Measurements from ENCODE around the gene ARPC3. TPM values are rescaled to one million over a fixed set of nuclear protein-coding genes. Genes with fewer than 3 reads are reported as not detected.

Gene ARPC3
- total and polyA plus RNA-seq, 9 of the 15 experiments (the other 6 are each of a cell fraction or from before 2014, with no cell fraction given), result 74.2 to 575 (median 345) TPM

DNA sequence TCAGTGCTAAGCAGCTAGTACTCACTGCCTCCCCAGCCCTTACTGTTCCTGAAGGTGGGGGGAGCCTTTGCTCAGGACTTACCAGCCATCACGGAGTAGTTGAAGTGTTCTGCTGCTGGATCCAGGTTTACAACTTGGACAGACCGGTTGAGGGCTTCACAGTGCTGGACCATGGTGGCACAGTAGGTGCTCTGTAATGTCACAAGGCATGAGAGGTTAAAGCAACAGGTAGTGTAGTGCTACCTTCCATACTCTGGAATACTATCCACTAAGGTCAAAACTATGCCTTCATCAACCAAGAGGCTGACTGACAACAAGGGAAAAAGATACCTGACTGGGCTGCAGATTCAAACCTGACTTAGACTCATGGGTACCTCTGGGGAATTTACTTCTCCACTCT, 14.9 kb upstream of the ARPC3 start:
- ChIA-PET CTCF (ENCODE audit: low intra/inter-chr PET ratio) (no interaction called here), POLR2A (interaction anchor here (1.4 kb wide), 1 partner anchor 15 kb away, joined by 4 read pairs; the partner anchor contains the start of gene ARPC3)
- intact Hi-C loops (cut with micrococcal nuclease) (no loop called here), in situ Hi-C loops (cut with MboI) (loop anchor here (5.0 kb wide), 1 partner anchor 142 kb away; no protein-coding TSS in a partner anchor)
- DNase-seq (ENCODE audit: extremely low read depth in 1 of 4, low spot score in 3 of 4) (no peak), ATAC-seq (no peak), FAIRE-seq (no peak)
- H4K20me1 ChIP-seq (replicated peaks; ENCODE audit: control insufficient read depth, insufficient read depth, low read length), result no peaks in the 10 kb centered on the region; the same call in 1 of the 2 replicates
- peaks cover 53% of the 10 kb centered on the region for H3K79me2 ChIP-seq (ENCODE audit: control insufficient read depth, insufficient read depth, low read length)
- TF ChIP-seq SREBF1 (IDR thresholded peaks at IDR 0.05; ENCODE audit: borderline replicate concordance, low read depth, low read length), result no peak
- TF ChIP-seq HIVEP1 (CRISPR knock-in tag; IDR thresholded peaks at IDR 0.05), result no peak
- TF ChIP-seq, protein P1, sequence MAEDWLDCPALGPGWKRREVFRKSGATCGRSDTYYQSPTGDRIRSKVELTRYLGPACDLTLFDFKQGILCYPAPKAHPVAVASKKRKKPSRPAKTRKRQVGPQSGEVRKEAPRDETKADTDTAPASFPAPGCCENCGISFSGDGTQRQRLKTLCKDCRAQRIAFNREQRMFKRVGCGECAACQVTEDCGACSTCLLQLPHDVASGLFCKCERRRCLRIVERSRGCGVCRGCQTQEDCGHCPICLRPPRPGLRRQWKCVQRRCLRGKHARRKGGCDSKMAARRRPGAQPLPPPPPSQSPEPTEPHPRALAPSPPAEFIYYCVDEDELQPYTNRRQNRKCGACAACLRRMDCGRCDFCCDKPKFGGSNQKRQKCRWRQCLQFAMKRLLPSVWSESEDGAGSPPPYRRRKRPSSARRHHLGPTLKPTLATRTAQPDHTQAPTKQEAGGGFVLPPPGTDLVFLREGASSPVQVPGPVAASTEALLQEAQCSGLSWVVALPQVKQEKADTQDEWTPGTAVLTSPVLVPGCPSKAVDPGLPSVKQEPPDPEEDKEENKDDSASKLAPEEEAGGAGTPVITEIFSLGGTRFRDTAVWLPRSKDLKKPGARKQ (CRISPR knock-in tag; IDR thresholded peaks at IDR 0.05), result no peak
- TF ChIP-seq SIN3A (IDR thresholded peaks at IDR 0.05; ENCODE audit: borderline replicate concordance in 2 of 2, control insufficient read depth in 1 of 2, low read depth in 2 of 2, low read length in 2 of 2), result no peak
- TF ChIP-seq TRIM28 (IDR thresholded peaks at IDR 0.05), result no peak
- H3K4me3 ChIP-seq, result no peak overlapping the region
- H3K9me1 ChIP-seq (ENCODE audit: control insufficient read depth, insufficient read depth, low read length), result no peaks in the 10 kb centered on the region
- H3K4me1 ChIP-seq (replicated peaks in 1 of 2; ENCODE audit: control insufficient read depth in 2 of 2, insufficient read depth in 2 of 2, low read length in 2 of 2), result peaks cover 25 to 31% of the 10 kb centered on the region in 2 experiments; a peak in 4 of 5 replicates
- 87% methylated on average over 2 of the region's 2 CpGs for WGBS (ENCODE audit: insufficient coverage, low coverage, missing lambda C conversion rate)
- H3K4me2 ChIP-seq (ENCODE audit: insufficient read depth, low read length), result no peak overlapping the region
- peaks cover 42% of the 10 kb centered on the region for H3K36me3 ChIP-seq (ENCODE audit: control insufficient read depth, insufficient read depth, low read length)
- H3K27ac ChIP-seq (ENCODE audit: extremely low read depth, low read depth, low read length), result no peak overlapping the region; the same call in 2 of the 3 replicates
- peak overlapping the region in 1 of 2 experiments; percentile 2; a peak in 1 of 4 replicates for H3K9ac ChIP-seq (ENCODE audit: insufficient read depth in 1 of 2, low read depth in 2 of 2, low read length in 2 of 2)
- BruUV-seq (replicated peaks), result no TSS peak
- no peak overlapping the region for H2AFZ ChIP-seq (ENCODE audit: low read depth, low read length)
- H3K27me3 ChIP-seq (ENCODE audit: control insufficient read depth in 2 of 2, insufficient read depth in 2 of 2, low read length in 2 of 2), result no peaks in the 10 kb centered on the region
- H3K9me3 ChIP-seq (replicated peaks; ENCODE audit: control insufficient read depth, insufficient read depth, low read depth, low read length), result no peaks in the 10 kb centered on the region
